Activated CD8-positive, alpha-beta memory T cell treated with anti-CD3 and anti-CD28 coated beads, Interleukin-2, amount 50 U/mL, for 48 hours (primary cell): ENCODE data around the gene S1PR5.

Source experiments
- DNase-seq: peaks from one replicate; pipeline ENCODE4 v3.0.0-alpha.2; 2020

S1PR5 gene

GRCh38 chr19:10464456-10464855 is 52.8 kb downstream of the S1PR5 start:
- no peak for DNase-seq
